NCI-H526 treated with DMSO at 0.1 percent for 48 hours (cell line): ENCODE results near the gene TEX9.
"Not testable (repeated sequence)": the region's sequence is repeated elsewhere in the genome, so short reads cannot be mapped to it uniquely, and the experiment has no call there.

Experiments used
- DNase-seq: peaks from one replicate; lab custom pipeline; 2025; lab: John Stamatoyannopoulos, UW

Gene TEX9

GRCh38 chr15:56366211-56366610 is 985 bp downstream of the TEX9 start:
- DNase-seq: no peak

- no peak for DNase-seq
These were observed 1.9 kb downstream of the TEX9 start for GRCh38 chr15:56367156-56367555.

GRCh38 chr15:56369234-56369633 is 4.0 kb downstream of the TEX9 start:
- peak; percentile 9 for DNase-seq

GRCh38 chr15:56371495-56372147 is 6.4 kb downstream of the TEX9 start:
- no peak for DNase-seq

- not testable (repeated sequence) for DNase-seq
These were observed 9.5 kb downstream of the TEX9 start for GRCh38 chr15:56374693-56375092.

- not testable (repeated sequence) for DNase-seq
These were observed 12.6 kb downstream of the TEX9 start for GRCh38 chr15:56377822-56378221.

- DNase-seq: no peak
These were observed 17.8 kb downstream of the TEX9 start for GRCh38 chr15:56383010-56383409.

GRCh38 chr15:56385908-56386307 is 20.7 kb downstream of the TEX9 start:
- DNase-seq: no peak

GRCh38 chr15:56390739-56391267 is 25.6 kb downstream of the TEX9 start:
- DNase-seq: no peak

- DNase-seq: no peak
These were observed 28.1 kb downstream of the TEX9 start for GRCh38 chr15:56393277-56393676.

GRCh38 chr15:56394909-56395308 is 29.7 kb downstream of the TEX9 start:
- DNase-seq: no peak

- not testable (repeated sequence) for DNase-seq
These were observed 32.1 kb downstream of the TEX9 start for GRCh38 chr15:56397325-56397724.

- DNase-seq: not testable (repeated sequence)
These were observed 34.0 kb downstream of the TEX9 start for GRCh38 chr15:56399209-56399608.

GRCh38 chr15:56410721-56411120 is 45.5 kb downstream of the TEX9 start:
- no peak for DNase-seq

GRCh38 chr15:56411122-56411749 is 46.0 kb downstream of the TEX9 start:
- no peak for DNase-seq

GRCh38 chr15:56413114-56413733 is 48.0 kb downstream of the TEX9 start:
- not testable (repeated sequence) for DNase-seq

- DNase-seq: no peak
These were observed 60.0 kb downstream of the TEX9 start for GRCh38 chr15:56425276-56425675.

GRCh38 chr15:56425976-56426375 is 60.8 kb downstream of the TEX9 start:
- no peak for DNase-seq

- peak; percentile 32 for DNase-seq
These were observed 63.7 kb downstream of the TEX9 start for GRCh38 chr15:56428821-56429458.

GRCh38 chr15:56432304-56432703 is 67.1 kb downstream of the TEX9 start:
- no peak for DNase-seq

GRCh38 chr15:56440214-56440770 is 75.1 kb downstream of the TEX9 start:
- DNase-seq: no peak

GRCh38 chr15:56442354-56442753 is 77.1 kb downstream of the TEX9 start:
- DNase-seq: no peak
